GM23338 (cell line): ENCODE results near the gene NME5.

Experiments
- CREB1 ChIP-seq: fragments of 250-450 bp; sonication (Bioruptor Pico); IDR thresholded peaks from 2 replicates; pipeline ENCODE4 v1.5.0; 2020; ENCODE audit warnings: low read depth, mild to moderate bottlenecking, moderate library complexity
- EZH2 ChIP-seq: fragments of 200-600 bp; sonication (generic); IDR thresholded peaks from one replicate; pipeline ENCODE4 v1.8.0; 2017; ENCODE audit warnings: antibody characterized with exemption, mild to moderate bottlenecking, low read depth; ENCODE audit not compliant: unreplicated experiment
- EZH2phosphoT487 ChIP-seq: fragments of 200-600 bp; sonication (generic); IDR thresholded peaks from one replicate; pipeline ENCODE4 v1.8.1; 2018; ENCODE audit warnings: antibody characterized with exemption; ENCODE audit not compliant: unreplicated experiment
- POLR2AphosphoS5 ChIP-seq: IDR thresholded peaks from 2 replicates; pipeline ENCODE4 v1.6.1; 2016; ENCODE audit warnings: antibody characterized with exemption, low read depth
- REST ChIP-seq: IDR thresholded peaks from one replicate; pipeline ENCODE4 v1.6.1; 2018; ENCODE audit warnings: antibody characterized with exemption; ENCODE audit not compliant: unreplicated experiment
- TF ChIP-seq, protein P1 (sequence below), 2 experiments: fragments of 200-600 bp in 1 of 2; sonication (generic) in 1 of 2; conservative IDR thresholded peaks; 2 replicates each; pipeline versions ENCODE4 v1.5.1 to v1.6.1; 2016 to 2017; ENCODE audit warnings: antibody characterized with exemption in 2 of 2, low read depth in 2 of 2, mild to moderate bottlenecking in 2 of 2, moderate library complexity in 1 of 2

- TF ChIP-seq, protein P1, sequence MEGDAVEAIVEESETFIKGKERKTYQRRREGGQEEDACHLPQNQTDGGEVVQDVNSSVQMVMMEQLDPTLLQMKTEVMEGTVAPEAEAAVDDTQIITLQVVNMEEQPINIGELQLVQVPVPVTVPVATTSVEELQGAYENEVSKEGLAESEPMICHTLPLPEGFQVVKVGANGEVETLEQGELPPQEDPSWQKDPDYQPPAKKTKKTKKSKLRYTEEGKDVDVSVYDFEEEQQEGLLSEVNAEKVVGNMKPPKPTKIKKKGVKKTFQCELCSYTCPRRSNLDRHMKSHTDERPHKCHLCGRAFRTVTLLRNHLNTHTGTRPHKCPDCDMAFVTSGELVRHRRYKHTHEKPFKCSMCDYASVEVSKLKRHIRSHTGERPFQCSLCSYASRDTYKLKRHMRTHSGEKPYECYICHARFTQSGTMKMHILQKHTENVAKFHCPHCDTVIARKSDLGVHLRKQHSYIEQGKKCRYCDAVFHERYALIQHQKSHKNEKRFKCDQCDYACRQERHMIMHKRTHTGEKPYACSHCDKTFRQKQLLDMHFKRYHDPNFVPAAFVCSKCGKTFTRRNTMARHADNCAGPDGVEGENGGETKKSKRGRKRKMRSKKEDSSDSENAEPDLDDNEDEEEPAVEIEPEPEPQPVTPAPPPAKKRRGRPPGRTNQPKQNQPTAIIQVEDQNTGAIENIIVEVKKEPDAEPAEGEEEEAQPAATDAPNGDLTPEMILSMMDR (conservative IDR thresholded peaks at IDR 0.05; ENCODE audit: low read depth in 2 of 2): no peak
- no peak for TF ChIP-seq REST
- TF ChIP-seq POLR2AphosphoS5: no peak
- TF ChIP-seq EZH2: no peak
- TF ChIP-seq EZH2phosphoT487: no peak
- TF ChIP-seq CREB1: no peak
These were observed 21.5 kb upstream of the NME5 start for GRCh38 chr5:138160706-138161105.
